ENCODE measurements around the gene TXNDC16.
A peak's percentile ranks its signal among the peaks of the same experiment; 100 is the strongest.

TXNDC16 gene

DNA sequence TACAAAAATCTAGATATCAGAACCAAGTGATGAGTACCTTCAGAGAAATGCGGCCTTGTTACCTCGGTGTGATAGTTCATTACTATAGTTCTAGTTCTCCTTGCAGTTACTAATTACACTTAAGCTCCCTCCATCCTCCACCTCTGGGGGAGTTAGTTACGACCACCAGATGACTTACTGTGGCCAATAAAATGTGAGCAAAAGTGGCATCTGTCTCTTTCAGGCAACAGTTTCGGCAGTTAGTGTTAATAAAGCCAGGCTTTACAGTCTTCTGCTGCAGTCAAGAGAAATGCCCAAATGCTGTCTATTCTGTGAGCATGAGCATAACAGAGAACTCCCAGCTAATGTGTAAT lies 6.0 kb downstream of the TXNDC16 start:
- peaks cover 6 to 14% (median 9%) of the 10 kb centered on the region in 4 experiments for H3K4me1 ChIP-seq (ENCODE audit: control extremely low read depth in 1 of 4, control insufficient read depth in 4 of 4, insufficient read depth in 4 of 4, low read length in 3 of 4)
- peaks cover 0 to 9% (median under 1%) of the 10 kb centered on the region in 4 experiments for H3K36me3 ChIP-seq (ENCODE audit: control insufficient read depth in 4 of 4, insufficient read depth in 4 of 4, low read length in 3 of 4)
- H3K27me3 ChIP-seq (replicated peaks in 2 of 5; ENCODE audit: control insufficient read depth in 4 of 5, insufficient read depth in 5 of 5, low read length in 4 of 5) = no peaks in the 10 kb centered on the region
- no peak overlapping the region for H3K4me3 ChIP-seq (ENCODE audit: control insufficient read depth in 1 of 7, extremely low read depth in 1 of 7, insufficient read depth in 4 of 7, low read depth in 2 of 7, low read length in 6 of 7)
- no peak for DNase-seq
- ChIA-PET CTCF (interaction anchor here (1.1 kb wide), 1 partner anchor 9 kb away, joined by 3 read pairs; no protein-coding TSS in a partner anchor), POLR2A (interaction anchor here (0.6 kb wide), 1 partner anchor 259 kb away, joined by 3 read pairs; no protein-coding TSS in a partner anchor)
- H3K9me3 ChIP-seq (ENCODE audit: control extremely low read depth in 1 of 5, control insufficient read depth in 4 of 5, insufficient read depth in 2 of 5, low read depth in 1 of 5, low read length in 4 of 5) = no peaks in the 10 kb centered on the region
- 94% methylated on average over 4 of the region's 4 CpGs for WGBS (ENCODE audit: insufficient coverage)
- peak overlapping the region in 1 of 2 experiments; percentile 2 for H3K27ac ChIP-seq (ENCODE audit: insufficient read depth in 1 of 2, low read depth in 1 of 2, low read length in 2 of 2, poor library complexity in 1 of 2, severe bottlenecking in 2 of 2)

DNA sequence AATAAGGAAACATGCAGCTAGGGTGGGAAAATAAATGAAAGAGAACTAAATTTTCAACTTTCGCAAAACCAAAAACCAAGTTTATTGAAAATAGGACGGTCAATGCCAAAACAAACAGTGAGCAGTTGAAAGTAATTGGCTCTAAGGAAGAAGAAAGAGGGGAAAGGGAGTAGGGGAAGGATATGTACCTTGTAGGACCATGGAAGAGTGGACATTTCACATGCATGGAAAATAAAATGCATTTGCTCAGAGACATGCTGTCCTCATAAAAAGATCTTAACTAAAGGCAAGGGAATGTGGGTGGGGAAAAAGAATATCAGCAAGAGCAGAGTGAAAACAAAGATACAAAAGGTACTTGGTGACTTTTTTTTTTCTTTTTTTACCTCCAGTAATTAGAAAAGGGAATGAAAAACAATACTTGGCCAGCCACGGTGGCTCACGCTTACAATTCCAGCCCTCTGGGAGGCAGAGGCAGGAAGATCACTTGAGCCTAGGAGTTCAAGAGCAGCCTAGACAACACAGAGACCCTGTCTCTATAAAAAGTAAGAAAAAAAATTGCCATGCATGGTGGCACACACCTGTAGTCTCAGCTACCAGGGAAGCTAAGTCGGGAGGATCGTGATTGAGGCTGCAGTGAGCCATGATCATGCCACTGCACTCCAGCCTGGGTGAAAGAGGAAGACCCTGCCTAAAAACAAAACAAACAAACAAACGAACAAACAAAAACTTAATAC lies 6.6 kb downstream of the TXNDC16 start:
- Histone ChIP-seq H3K9me3 (ENCODE audit: control extremely low read depth in 1 of 5, control insufficient read depth in 4 of 5, insufficient read depth in 2 of 5, low read depth in 1 of 5, low read length in 4 of 5) (no peaks in the 10 kb centered on the region), H3K27me3 (replicated peaks in 2 of 5; ENCODE audit: control insufficient read depth in 4 of 5, insufficient read depth in 5 of 5, low read length in 4 of 5) (no peaks in the 10 kb centered on the region), H3K4me3 (ENCODE audit: control insufficient read depth in 1 of 7, extremely low read depth in 1 of 7, insufficient read depth in 4 of 7, low read depth in 2 of 7, low read length in 6 of 7) (no peak overlapping the region), H3K36me3 (ENCODE audit: control insufficient read depth in 4 of 4, insufficient read depth in 4 of 4, low read length in 3 of 4) (peaks cover 0 to 9% (median under 1%) of the 10 kb centered on the region in 4 experiments), H3K4me1 (ENCODE audit: control extremely low read depth in 1 of 4, control insufficient read depth in 4 of 4, insufficient read depth in 4 of 4, low read length in 3 of 4) (peaks cover 1 to 9% (median 4%) of the 10 kb centered on the region in 4 experiments), H3K27ac (ENCODE audit: insufficient read depth in 1 of 2, low read depth in 1 of 2, low read length in 2 of 2, poor library complexity in 1 of 2, severe bottlenecking in 2 of 2) (peak overlapping the region in 1 of 2 experiments; percentile 2)
- CTCF ChIA-PET = interaction anchor here (1.1 kb wide), 1 partner anchor 10 kb away, joined by 3 read pairs; no protein-coding TSS in a partner anchor
- WGBS (ENCODE audit: insufficient coverage) = 94% methylated on average over 6 of the region's 7 CpGs
- DNase-seq = no peak
- POLR2A ChIA-PET = interaction anchor here (0.6 kb wide), 1 partner anchor 258 kb away, joined by 3 read pairs; no protein-coding TSS in a partner anchor

- CTCF ChIA-PET = interaction anchor here (1.8 kb wide), 1 partner anchor 13 kb away, joined by 9 read pairs; the partner anchor contains the start of genes GPR137C and TXNDC16
- Histone ChIP-seq H3K4me1 (ENCODE audit: control extremely low read depth in 1 of 4, control insufficient read depth in 4 of 4, insufficient read depth in 4 of 4, low read length in 3 of 4) (no peaks in the 10 kb centered on the region), H3K27ac (ENCODE audit: insufficient read depth in 1 of 2, low read depth in 1 of 2, low read length in 2 of 2, poor library complexity in 1 of 2, severe bottlenecking in 2 of 2) (no peak overlapping the region), H3K27me3 (replicated peaks in 2 of 5; ENCODE audit: control insufficient read depth in 4 of 5, insufficient read depth in 5 of 5, low read length in 4 of 5) (no peaks in the 10 kb centered on the region), H3K36me3 (ENCODE audit: control insufficient read depth in 4 of 4, insufficient read depth in 4 of 4, low read length in 3 of 4) (peaks cover 5 to 39% (median 29%) of the 10 kb centered on the region in 4 experiments), H3K4me3 (ENCODE audit: control insufficient read depth in 1 of 7, extremely low read depth in 1 of 7, insufficient read depth in 4 of 7, low read depth in 2 of 7, low read length in 6 of 7) (no peak overlapping the region), H3K9me3 (ENCODE audit: control extremely low read depth in 1 of 5, control insufficient read depth in 4 of 5, insufficient read depth in 2 of 5, low read depth in 1 of 5, low read length in 4 of 5) (no peaks in the 10 kb centered on the region)
- no CpG with 5 or more reads among the region's 2 CpGs for WGBS (ENCODE audit: insufficient coverage)
- POLR2A ChIA-PET = interaction anchor here (0.6 kb wide), 1 partner anchor 13 kb away, joined by 3 read pairs; no protein-coding TSS in a partner anchor
- no peak for DNase-seq
These were observed 13.7 kb downstream of the TXNDC16 start for GRCh38 chr14:52538623-52539022.

DNA sequence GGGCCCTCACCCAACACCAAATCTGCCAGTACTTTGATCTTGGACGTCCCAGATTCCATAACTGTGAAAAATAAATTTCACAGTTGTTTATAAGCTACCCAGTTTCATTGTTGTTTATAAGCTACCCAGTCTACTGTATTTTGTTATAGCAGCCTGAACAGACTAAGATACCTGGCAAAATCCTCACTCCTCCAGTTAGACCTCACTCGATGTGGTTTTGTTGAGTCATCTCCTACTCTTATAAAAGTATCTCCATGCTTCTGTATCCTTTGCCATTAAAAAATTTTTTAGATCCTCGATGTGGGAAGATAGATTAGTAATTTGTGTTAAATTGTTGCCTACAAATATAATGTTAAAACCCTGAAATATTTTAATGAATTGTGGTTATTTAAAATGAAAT lies 16.0 kb downstream of the TXNDC16 start:
- POLR2A ChIA-PET = no interaction called here
- Histone ChIP-seq H3K27me3 (replicated peaks in 2 of 5; ENCODE audit: control insufficient read depth in 4 of 5, insufficient read depth in 5 of 5, low read length in 4 of 5) (no peaks in the 10 kb centered on the region), H3K36me3 (ENCODE audit: control insufficient read depth in 4 of 4, insufficient read depth in 4 of 4, low read length in 3 of 4) (peaks cover 5 to 40% (median 32%) of the 10 kb centered on the region in 4 experiments), H3K9me3 (ENCODE audit: control extremely low read depth in 1 of 5, control insufficient read depth in 4 of 5, insufficient read depth in 2 of 5, low read depth in 1 of 5, low read length in 4 of 5) (no peaks in the 10 kb centered on the region), H3K4me3 (ENCODE audit: control insufficient read depth in 1 of 7, extremely low read depth in 1 of 7, insufficient read depth in 4 of 7, low read depth in 2 of 7, low read length in 6 of 7) (no peak overlapping the region), H3K27ac (ENCODE audit: insufficient read depth in 1 of 2, low read depth in 1 of 2, low read length in 2 of 2, poor library complexity in 1 of 2, severe bottlenecking in 2 of 2) (no peak overlapping the region), H3K4me1 (ENCODE audit: control extremely low read depth in 1 of 4, control insufficient read depth in 4 of 4, insufficient read depth in 4 of 4, low read length in 3 of 4) (no peaks in the 10 kb centered on the region)
- DNase-seq = no peak
- CTCF ChIA-PET = interaction anchor here (1.3 kb wide), 1 partner anchor 16 kb away, joined by 6 read pairs; the partner anchor contains the start of genes GPR137C and TXNDC16
- no CpG with 5 or more reads among the region's 3 CpGs for WGBS (ENCODE audit: insufficient coverage)

- Histone ChIP-seq H3K27ac (ENCODE audit: insufficient read depth in 1 of 2, low read depth in 1 of 2, low read length in 2 of 2, poor library complexity in 1 of 2, severe bottlenecking in 2 of 2) (no peak overlapping the region), H3K27me3 (replicated peaks in 2 of 5; ENCODE audit: control insufficient read depth in 4 of 5, insufficient read depth in 5 of 5, low read length in 4 of 5) (no peaks in the 10 kb centered on the region), H3K4me3 (ENCODE audit: control insufficient read depth in 1 of 7, extremely low read depth in 1 of 7, insufficient read depth in 4 of 7, low read depth in 2 of 7, low read length in 6 of 7) (no peak overlapping the region), H3K4me1 (ENCODE audit: control extremely low read depth in 1 of 4, control insufficient read depth in 4 of 4, insufficient read depth in 4 of 4, low read length in 3 of 4) (no peaks in the 10 kb centered on the region), H3K36me3 (ENCODE audit: control insufficient read depth in 4 of 4, insufficient read depth in 4 of 4, low read length in 3 of 4) (peaks cover 3 to 34% (median 25%) of the 10 kb centered on the region in 4 experiments), H3K9me3 (ENCODE audit: control extremely low read depth in 1 of 5, control insufficient read depth in 4 of 5, insufficient read depth in 2 of 5, low read depth in 1 of 5, low read length in 4 of 5) (no peaks in the 10 kb centered on the region)
- ChIA-PET POLR2A (no interaction called here), CTCF (no interaction called here)
- DNase-seq = peak in 2 of 3 donors; percentile 4 to 5
These were observed 20.8 kb downstream of the TXNDC16 start for GRCh38 chr14:52531481-52531880.

DNA sequence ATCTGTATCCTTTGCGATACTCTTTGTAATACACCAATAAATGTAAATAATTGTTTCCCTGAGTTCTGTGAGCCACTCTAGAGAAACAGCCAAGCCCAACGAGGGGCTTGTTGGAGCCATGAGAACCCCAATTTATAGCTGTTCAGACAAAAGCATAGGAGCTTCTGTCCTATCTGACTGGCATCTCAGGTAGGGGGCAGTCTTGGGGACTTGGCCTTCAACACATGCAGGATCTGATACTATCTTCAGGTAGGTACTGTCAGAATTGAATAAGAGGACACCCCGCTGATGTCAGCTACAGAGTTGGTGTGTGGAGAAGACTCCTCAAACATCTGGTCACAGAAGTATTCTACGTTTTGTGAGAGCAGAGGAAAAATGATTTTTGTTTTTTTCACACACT lies 25.3 kb downstream of the TXNDC16 start:
- Histone ChIP-seq H3K27me3 (replicated peaks in 2 of 5; ENCODE audit: control insufficient read depth in 4 of 5, insufficient read depth in 5 of 5, low read length in 4 of 5) (no peaks in the 10 kb centered on the region), H3K4me1 (ENCODE audit: control extremely low read depth in 1 of 4, control insufficient read depth in 4 of 4, insufficient read depth in 4 of 4, low read length in 3 of 4) (no peaks in the 10 kb centered on the region), H3K36me3 (ENCODE audit: control insufficient read depth in 4 of 4, insufficient read depth in 4 of 4, low read length in 3 of 4) (peaks cover 0 to 6% (median 3%) of the 10 kb centered on the region in 4 experiments), H3K27ac (ENCODE audit: insufficient read depth in 1 of 2, low read depth in 1 of 2, low read length in 2 of 2, poor library complexity in 1 of 2, severe bottlenecking in 2 of 2) (no peak overlapping the region), H3K9me3 (ENCODE audit: control extremely low read depth in 1 of 5, control insufficient read depth in 4 of 5, insufficient read depth in 2 of 5, low read depth in 1 of 5, low read length in 4 of 5) (no peaks in the 10 kb centered on the region), H3K4me3 (ENCODE audit: control insufficient read depth in 1 of 7, extremely low read depth in 1 of 7, insufficient read depth in 4 of 7, low read depth in 2 of 7, low read length in 6 of 7) (no peak overlapping the region)
- WGBS (ENCODE audit: insufficient coverage) = 100% methylated on average over 2 of the region's 4 CpGs
- CTCF ChIA-PET = interaction anchor here (0.9 kb wide), 1 partner anchor 33 kb away, joined by 3 read pairs; no protein-coding TSS in a partner anchor
- no peak for DNase-seq
- POLR2A ChIA-PET = no interaction called here

- no peak overlapping the region for H3K27ac ChIP-seq (ENCODE audit: insufficient read depth in 1 of 2, low read depth in 1 of 2, low read length in 2 of 2, poor library complexity in 1 of 2, severe bottlenecking in 2 of 2)
- no peak overlapping the region for H3K4me3 ChIP-seq (ENCODE audit: control insufficient read depth in 1 of 7, extremely low read depth in 1 of 7, insufficient read depth in 4 of 7, low read depth in 2 of 7, low read length in 6 of 7)
- H3K27me3 ChIP-seq (replicated peaks in 2 of 5; ENCODE audit: control insufficient read depth in 4 of 5, insufficient read depth in 5 of 5, low read length in 4 of 5) = no peaks in the 10 kb centered on the region
- no peak for DNase-seq
- H3K9me3 ChIP-seq (ENCODE audit: control extremely low read depth in 1 of 5, control insufficient read depth in 4 of 5, insufficient read depth in 2 of 5, low read depth in 1 of 5, low read length in 4 of 5) = no peaks in the 10 kb centered on the region
- ChIA-PET POLR2A (no interaction called here), CTCF (no interaction called here)
- peaks cover 0 to 9% (median 4%) of the 10 kb centered on the region in 4 experiments for H3K36me3 ChIP-seq (ENCODE audit: control insufficient read depth in 4 of 4, insufficient read depth in 4 of 4, low read length in 3 of 4)
- no peaks in the 10 kb centered on the region for H3K4me1 ChIP-seq (ENCODE audit: control extremely low read depth in 1 of 4, control insufficient read depth in 4 of 4, insufficient read depth in 4 of 4, low read length in 3 of 4)
These were observed 29.5 kb downstream of the TXNDC16 start for GRCh38 chr14:52522581-52523345.
